ENCODE data around the gene SCN4A.

The SCN4A gene

GRCh38 chr17:63941162-63941561 is 31.6 kb downstream of the SCN4A start:
- DNase-seq (ENCODE audit: low read depth): no peak
- no peak for TF ChIP-seq CTCF (conservative IDR thresholded peaks at IDR 0.05; ENCODE audit: control insufficient read depth, insufficient read depth, low read depth, low read length)
- no peak overlapping the region for H3K4me3 ChIP-seq (ENCODE audit: control insufficient read depth, low read depth, low read length)

- no peak overlapping the region for H3K4me3 ChIP-seq (ENCODE audit: control insufficient read depth, low read depth, low read length)
- TF ChIP-seq CTCF (conservative IDR thresholded peaks at IDR 0.05; ENCODE audit: control insufficient read depth, insufficient read depth, low read depth, low read length): no peak
- no peak for DNase-seq (ENCODE audit: low read depth)
Observed at GRCh38 chr17:63940584-63940983, 32.1 kb downstream of the SCN4A start.

- TF ChIP-seq CTCF (conservative IDR thresholded peaks at IDR 0.05; ENCODE audit: control insufficient read depth, insufficient read depth, low read depth, low read length): no peak
- no peak overlapping the region for H3K4me3 ChIP-seq (ENCODE audit: control insufficient read depth, low read depth, low read length)
- no peak for DNase-seq (ENCODE audit: low read depth)
Observed at GRCh38 chr17:63939884-63940283, 32.8 kb downstream of the SCN4A start.

- H3K4me3 ChIP-seq (ENCODE audit: control insufficient read depth, low read depth, low read length): no peak overlapping the region
- no peak for TF ChIP-seq CTCF (conservative IDR thresholded peaks at IDR 0.05; ENCODE audit: control insufficient read depth, insufficient read depth, low read depth, low read length)
- DNase-seq (ENCODE audit: low read depth): no peak
Observed at GRCh38 chr17:63939401-63939800, 33.3 kb downstream of the SCN4A start.

GRCh38 chr17:63937920-63938319 is 34.8 kb downstream of the SCN4A start:
- DNase-seq (ENCODE audit: low read depth): no peak
- TF ChIP-seq CTCF (conservative IDR thresholded peaks at IDR 0.05; ENCODE audit: control insufficient read depth, insufficient read depth, low read depth, low read length): no peak
- no peak overlapping the region for H3K4me3 ChIP-seq (ENCODE audit: control insufficient read depth, low read depth, low read length)

GRCh38 chr17:63937319-63937718 is 35.4 kb downstream of the SCN4A start:
- H3K4me3 ChIP-seq (ENCODE audit: control insufficient read depth, low read depth, low read length): no peak overlapping the region
- DNase-seq (ENCODE audit: low read depth): no peak
- no peak for TF ChIP-seq CTCF (conservative IDR thresholded peaks at IDR 0.05; ENCODE audit: control insufficient read depth, insufficient read depth, low read depth, low read length)

All from fibroblast of mammary gland (primary cell).